LNCaP clone FGC (cell line): ENCODE data around the gene U2AF1L4.

Source experiments
- DNase-seq: peaks from one replicate; pipeline ENCODE4 v3.0.0-alpha.2; 2011; ENCODE audit warnings: low read depth
- H3K4me3 ChIP-seq: 2 replicates; pipeline ENCODE4 v1.5.1; 2011; ENCODE audit warnings: mild to moderate bottlenecking, low read depth, low read length, control low read depth
- CTCF ChIP-seq: IDR thresholded peaks from 2 replicates; pipeline ENCODE4 v1.5.1; 2012; ENCODE audit warnings: mild to moderate bottlenecking; ENCODE audit not compliant: control insufficient read depth, insufficient read depth; ENCODE audit errors: extremely low read depth

U2AF1L4 gene

GRCh38 chr19:35756377-35757230 is 11.4 kb upstream of the U2AF1L4 start, which contains the start of gene HSPB6:
Gene HSPB6 (minus strand): TSS chr19:35757029. CDS start chr19:35757008, 21 bp downstream.
- no peak for TF ChIP-seq CTCF
- no peak for DNase-seq
- peak within 1 kb of the TSS; percentile 96 for H3K4me3 ChIP-seq

DNA sequence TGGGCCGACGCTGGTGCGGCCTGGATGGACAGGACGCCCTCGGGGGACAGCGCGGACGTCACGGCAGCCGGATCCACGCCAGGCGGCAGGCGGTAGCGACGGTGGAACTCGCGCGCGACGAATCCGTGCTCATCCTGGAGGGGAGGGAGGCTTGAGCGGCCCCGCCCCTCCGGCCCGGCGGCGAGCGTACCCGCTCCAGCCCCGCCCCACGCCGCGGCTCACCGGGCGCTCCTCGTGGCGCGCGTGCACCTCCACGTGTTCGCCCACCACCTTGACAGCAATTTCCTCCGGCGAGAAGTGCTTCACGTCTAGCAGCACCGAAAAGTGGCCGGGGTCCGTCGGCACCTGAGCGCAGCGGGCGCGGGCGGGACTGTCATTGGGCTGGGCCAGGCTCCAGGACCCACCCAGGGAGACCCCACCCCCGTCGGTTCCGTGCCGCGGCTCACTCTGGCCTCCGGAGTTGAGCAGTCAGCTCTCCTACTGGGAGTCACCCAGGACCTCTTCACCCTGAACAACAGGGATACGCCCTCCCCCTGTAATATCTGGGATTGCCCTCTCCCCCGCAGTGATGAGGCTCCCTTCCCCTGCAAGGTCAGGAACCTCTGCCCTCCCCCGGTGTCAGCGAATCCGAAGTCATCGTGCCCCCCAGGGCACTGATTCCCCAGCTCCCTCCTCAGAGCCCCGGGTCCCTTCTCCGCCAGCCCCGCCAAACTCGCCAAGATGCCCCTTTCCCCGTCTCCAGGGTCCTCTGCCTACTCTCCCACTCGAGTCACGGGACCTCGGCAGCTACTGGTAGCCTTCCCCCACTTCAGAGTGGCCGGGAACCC is 10.5 kb upstream of the U2AF1L4 start:
- TF ChIP-seq CTCF: no peak
- DNase-seq: no peak
- no peak overlapping the region for H3K4me3 ChIP-seq

- no peak overlapping the region for H3K4me3 ChIP-seq
- no peak for DNase-seq
- TF ChIP-seq CTCF: no peak
Observed at GRCh38 chr19:35755131-35755549, 9.9 kb upstream of the U2AF1L4 start.

DNA sequence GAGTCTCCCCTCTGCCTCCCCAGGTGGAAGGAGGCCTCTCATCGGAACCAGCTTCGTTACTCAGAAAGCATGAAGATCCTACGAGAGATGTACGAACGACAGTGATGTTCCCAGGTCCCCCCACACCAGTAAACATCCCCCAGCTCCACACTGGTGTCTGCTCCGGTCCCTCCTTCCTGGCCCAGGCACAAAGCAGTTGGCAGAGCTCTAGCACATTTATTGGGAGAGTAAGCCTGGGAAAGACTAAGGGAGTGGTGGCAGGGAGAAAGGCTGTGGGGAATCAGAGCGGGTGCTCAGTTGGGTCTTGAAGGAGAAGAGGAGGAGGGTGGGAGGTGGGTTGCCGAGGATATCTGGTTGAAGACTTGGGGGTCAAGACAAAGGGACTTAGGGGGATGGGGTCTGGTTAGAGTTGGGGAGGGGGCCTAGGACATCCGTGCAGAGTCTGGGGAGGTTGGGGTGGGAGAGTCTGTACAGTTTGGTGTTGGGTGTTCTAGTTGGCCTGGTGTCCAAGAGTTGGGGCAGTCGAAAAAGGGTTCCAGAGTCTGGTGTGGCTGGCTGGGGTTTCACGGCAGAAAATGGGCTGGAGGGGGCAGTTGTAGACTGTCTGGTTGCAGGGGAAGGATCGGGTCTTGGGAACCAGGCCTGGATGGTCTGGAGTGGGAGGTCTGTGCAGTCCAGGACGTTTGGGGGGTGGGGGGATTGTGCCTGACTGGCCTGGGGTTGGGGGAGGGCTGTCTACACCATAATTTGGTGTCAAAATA is 9.3 kb upstream of the U2AF1L4 start:
- no peak for TF ChIP-seq CTCF

GRCh38 chr19:35753634-35754369 is 8.6 kb upstream of the U2AF1L4 start:
- no peak for DNase-seq
- TF ChIP-seq CTCF: no peak
- H3K4me3 ChIP-seq: no peak overlapping the region

More for the DNA sequence above, 9.3 kb upstream of the U2AF1L4 start:
- H3K4me3 ChIP-seq: no peak overlapping the region
- no peak for DNase-seq
